Heart left ventricle (tissue), 16 donors: Measurements from ENCODE around the gene ILDR2. TPM values are rescaled to one million over a fixed set of nuclear protein-coding genes. Genes with fewer than 3 reads are reported as not detected.
A peak's percentile ranks its signal among the peaks of the same experiment; 100 is the strongest.

Source experiments
- ATAC-seq, 4 donors: fragments of 200-7000 bp; cut with Tn5 transposase; one replicate each; pipeline ENCODE4 v1.9.1; 2020 to 2022; ENCODE audit warnings: moderate library complexity in 4 of 4, mild to moderate bottlenecking in 3 of 4, moderate number of reproducible peaks in 1 of 4
- DNase-seq, 5 donors: peaks; one replicate each; pipeline ENCODE4 v3.0.0-alpha.2; 2020
- H3K27ac ChIP-seq, 12 donors: fragments of 200-600 bp; sonication (generic) in 4 of 12; one replicate each; pipeline versions ENCODE4 v1.5.0 to v1.8.0; 2016 to 2022; ENCODE audit warnings: mild to moderate bottlenecking in 2 of 12
- H3K27me3 ChIP-seq, 9 donors: fragments of 200-600 bp; sonication (generic) in 2 of 9; one replicate each; pipeline versions ENCODE4 v1.5.1 to v1.8.0; 2016 to 2022; ENCODE audit warnings: mild to moderate bottlenecking in 3 of 9
- H3K36me3 ChIP-seq, 9 donors: fragments of 200-600 bp; sonication (generic) in 2 of 9; one replicate each; pipeline versions ENCODE4 v1.5.0 to v1.8.0; 2018 to 2022; ENCODE audit warnings: mild to moderate bottlenecking in 2 of 9
- H3K4me1 ChIP-seq, 12 donors: fragments of 200-600 bp; sonication (generic) in 4 of 12; one replicate each; pipeline versions ENCODE4 v1.5.0 to v1.8.0; 2016 to 2022; ENCODE audit warnings: mild to moderate bottlenecking in 3 of 12
- H3K4me3 ChIP-seq, 12 donors: fragments of 200-600 bp; sonication (generic) in 4 of 12; one replicate each; pipeline versions ENCODE4 v1.5.0 to v1.8.0; 2017 to 2022; ENCODE audit warnings: mild to moderate bottlenecking in 9 of 12, moderate library complexity in 4 of 12
- H3K9me3 ChIP-seq, 12 donors: fragments of 200-600 bp; sonication (generic) in 4 of 12; one replicate each; pipeline versions ENCODE4 v1.5.0 to v1.8.0; 2016 to 2022; ENCODE audit warnings: mild to moderate bottlenecking in 1 of 12
- CTCF ChIP-seq, 12 donors: fragments of 200-600 bp; sonication (generic) in 4 of 12; IDR thresholded peaks; one replicate each; pipeline versions ENCODE4 v1.5.0 to v1.8.0; 2018 to 2022; ENCODE audit warnings: antibody characterized with exemption in 12 of 12, mild to moderate bottlenecking in 5 of 12
- POLR2A ChIP-seq, 2 donors: fragments of 450-650 bp; IDR thresholded peaks; one replicate each; pipeline ENCODE4 v1.6.1; 2017; ENCODE audit warnings: antibody characterized with exemption in 2 of 2, mild to moderate bottlenecking in 2 of 2, moderate library complexity in 2 of 2
- WGBS, 4 donors: extraction: QIAGEN DNeasy Blood & Tissue Kit in 2 of 4; methylation state at CpG; one replicate each; pipeline versions ENCODE4 v1.1.5 to v1.1.7; 2013 to 2018; 5-methylcytosine and 5-hydroxymethylcytosine counted together
- intact Hi-C, 10 donors: fragments of 100-400 bp; cut with DNase I; formaldehyde crosslinking; loops; one replicate each; pipeline versions ENCODE4 v1.11.1 to v1.14.2; 2022
- polyA plus RNA-seq, 2 donors: library from polyadenylated mRNA; stranded (reverse); fragments of 200-250 nt; gene quantifications; one replicate each; pipeline ENCODE4 v1.2.3, GENCODE V29; 2013
- total RNA-seq, 9 donors: library from RNA; depleted of rRNA in 2 of 9; stranded (reverse); fragments of >200 nt in 2 of 9; fragmentation: NEBNext Ultra II Directional in 3 of 9; extraction: Animal tissue kit (Norgen Biotek cat#: 25700) in 3 of 9; gene quantifications; one replicate each; pipeline versions ENCODE4 v1.1.0 to v1.2.4, GENCODE V29; 2016 to 2023
- donor health status: ischemic (EF 13 %, LVEDD 7.1; RV severe dilation, severe dysfunction).
- donor health status: healthy with polysubstance abuse.
- donor health status: DM: no; HTN: yes; CAD: no.
- donor health status: DM: no; HTN: no; CAD: no.
- donor health status: ischemic (EF 25% LVEDD 6.9; RV normal size, moderate dysfunction).
- donor health status: ischemic (EF 25% LVEDD 5.7; RV mildly dilated, moderate dysfunction).
- donor health status: healthy.
- donor health status: DM: yes; HTN: yes; CAD: no.
- donor health status: ischemic (EF 35%, LVEDD 5.7; RV mildly dilated, moderate dysfunction).
- donor health status: nonischemic (EF 11% LVEDD 7.7; RV severe dilation, severe dysfunction).
- donor health status: DM: yes; HTN: yes; CAD: no.
- donor health status: PGD.
- donor health status: ischemic (EF 29% LVEDD 5.4; RV normal size, mild dysfunction).
- donor health status: nonischemic (EF 23%, LVEDD 6.1; RV moderate dilation, normal function).

ILDR2 gene
- total and polyA plus RNA-seq, 11 donors = 0.84 to 12.4 (median 5.8) TPM

GRCh38 chr1:166951050-166951449, 24.3 kb downstream of the ILDR2 start:
- no peak for DNase-seq
- Histone ChIP-seq H3K4me3 (no peak overlapping the region), H3K4me1 (peaks cover 0 to 16% (median 4%) of the 10 kb centered on the region in 12 donors), H3K36me3 (no peaks in the 10 kb centered on the region), H3K27ac (peak overlapping the region in 4 of 12 donors; percentile 67 to 76 (median 71)), H3K27me3 (peaks cover 0 to 19% (median 0%) of the 10 kb centered on the region in 9 donors), H3K9me3 (no peaks in the 10 kb centered on the region)
- intact Hi-C loops = no loop called here
- 86 to 95% (median 89%) methylated on average over 2 of the region's 2 CpGs for WGBS, 4 donors
- no peak for ATAC-seq
- TF ChIP-seq CTCF (IDR thresholded peaks at IDR 0.05) = no peak
- no peak for TF ChIP-seq POLR2A (IDR thresholded peaks at IDR 0.05)

GRCh38 chr1:166950156-166950555, 25.2 kb downstream of the ILDR2 start:
- ATAC-seq = no peak
- TF ChIP-seq POLR2A (IDR thresholded peaks at IDR 0.05) (no peak), CTCF (IDR thresholded peaks at IDR 0.05) (no peak)
- H3K27me3 ChIP-seq = peaks cover 0 to 19% (median 0%) of the 10 kb centered on the region in 9 donors
- no peak overlapping the region for H3K27ac ChIP-seq
- H3K4me3 ChIP-seq = no peak overlapping the region
- 74 to 82% (median 78%) methylated on average over 2 of the region's 2 CpGs for WGBS, 4 donors
- peaks cover 0 to 16% (median 4%) of the 10 kb centered on the region in 12 donors for H3K4me1 ChIP-seq
- intact Hi-C loops = no loop called here
- no peak for DNase-seq
- no peaks in the 10 kb centered on the region for H3K9me3 ChIP-seq
- no peaks in the 10 kb centered on the region for H3K36me3 ChIP-seq

GRCh38 chr1:166948856-166949350, 26.4 kb downstream of the ILDR2 start:
- TF ChIP-seq POLR2A (IDR thresholded peaks at IDR 0.05) (no peak), CTCF (IDR thresholded peaks at IDR 0.05) (no peak)
- no peaks in the 10 kb centered on the region for H3K9me3 ChIP-seq
- WGBS, 4 donors = 80 to 88% (median 85%) methylated on average over 2 of the region's 2 CpGs
- H3K27me3 ChIP-seq = peaks cover 0 to 19% (median 0%) of the 10 kb centered on the region in 9 donors
- DNase-seq (no peak), ATAC-seq (no peak)
- H3K4me3 ChIP-seq = no peak overlapping the region
- intact Hi-C loops = no loop called here
- H3K36me3 ChIP-seq = no peaks in the 10 kb centered on the region
- no peak overlapping the region for H3K27ac ChIP-seq
- peaks cover 0 to 16% (median 4%) of the 10 kb centered on the region in 12 donors for H3K4me1 ChIP-seq

- Histone ChIP-seq H3K36me3 (no peaks in the 10 kb centered on the region), H3K27ac (peak overlapping the region in 1 of 12 donors; percentile 18), H3K27me3 (peaks cover 0 to 19% (median 0%) of the 10 kb centered on the region in 9 donors), H3K9me3 (no peaks in the 10 kb centered on the region), H3K4me1 (peaks cover 0 to 15% (median 4%) of the 10 kb centered on the region in 12 donors), H3K4me3 (peak overlapping the region in 11 of 12 donors; percentile 6 to 49 (median 43))
- peak; percentile 35 to 80 (median 76) for ATAC-seq
- intact Hi-C loops = no loop called here
- peak; percentile 41 to 66 (median 50) for DNase-seq
- 6 to 8% (median 7%) methylated on average over 32 to 44 of the region's 44 CpGs for WGBS, 4 donors
- no peak for TF ChIP-seq CTCF (IDR thresholded peaks at IDR 0.05)
- TF ChIP-seq POLR2A (IDR thresholded peaks at IDR 0.05) = no peak
These were observed 27.8 kb downstream of the ILDR2 start for GRCh38 chr1:166947398-166948043.
